Fibroblast of lung (primary cell): ENCODE results near the gene FKBP8. TPM values are rescaled to one million over a fixed set of nuclear protein-coding genes. Genes with fewer than 3 reads are reported as not detected.

ENCODE experiments used
- DNase-seq, 2 donors: peaks; one replicate each; pipeline versions ENCODE4 v3.0.0 to v3.0.0-alpha.2; 2010; ENCODE audit warnings: low read depth in 2 of 2
- H2AFZ ChIP-seq: 2 replicates; pipeline ENCODE4 v1.5.1; 2012; ENCODE audit warnings: low read length, control low read depth, inconsistent platforms
- H3K27ac ChIP-seq: 2 replicates; pipeline ENCODE4 v1.5.1; 2011; ENCODE audit warnings: low read length, control low read depth; ENCODE audit not compliant: insufficient read depth
- H3K27me3 ChIP-seq: 2 replicates; pipeline ENCODE4 v1.5.1; 2011; ENCODE audit warnings: mild to moderate bottlenecking, low read length; ENCODE audit not compliant: control insufficient read depth, insufficient read depth
- H3K36me3 ChIP-seq: 2 replicates; pipeline ENCODE4 v1.5.1; 2011; ENCODE audit warnings: low read length; ENCODE audit not compliant: control insufficient read depth, insufficient read depth
- H3K4me1 ChIP-seq: 2 replicates; pipeline ENCODE4 v1.5.1; 2011; ENCODE audit warnings: low read length; ENCODE audit not compliant: control insufficient read depth, insufficient read depth; ENCODE audit errors: extremely low read depth
- H3K4me2 ChIP-seq: 2 replicates; pipeline ENCODE4 v1.5.1; 2011; ENCODE audit warnings: low read length, control low read depth; ENCODE audit not compliant: insufficient read depth; ENCODE audit errors: extremely low read depth
- H3K4me3 ChIP-seq, 4 experiments: fragments of 200-600 bp in 1 of 4; sonication (generic) in 1 of 4; replicated peaks in 1 of 4; 2 replicates each; pipeline ENCODE4 v1.5.1; 2011 to 2016; ENCODE audit warnings: low read length in 4 of 4, low read depth in 3 of 4, mild to moderate bottlenecking in 3 of 4, control low read depth in 2 of 4, inconsistent platforms in 1 of 4, mixed read lengths in 1 of 4; ENCODE audit not compliant: insufficient read depth in 1 of 4; ENCODE audit errors: control extremely low read depth in 1 of 4
- H3K79me2 ChIP-seq: 2 replicates; pipeline ENCODE4 v1.5.1; 2012; ENCODE audit warnings: mild to moderate bottlenecking, low read length, inconsistent platforms; ENCODE audit not compliant: control insufficient read depth, insufficient read depth
- H3K9ac ChIP-seq: 2 replicates; pipeline ENCODE4 v1.5.1; 2011; ENCODE audit warnings: mild to moderate bottlenecking, low read length, control low read depth; ENCODE audit not compliant: insufficient read depth
- H3K9me3 ChIP-seq: 2 replicates; pipeline ENCODE4 v1.5.1; 2012; ENCODE audit warnings: low read depth, low read length; ENCODE audit not compliant: control insufficient read depth, insufficient read depth
- H4K20me1 ChIP-seq: 2 replicates; pipeline ENCODE4 v1.5.1; 2011; ENCODE audit warnings: low read length; ENCODE audit not compliant: control insufficient read depth, insufficient read depth; ENCODE audit errors: extremely low read depth
- EZH2 ChIP-seq: IDR thresholded peaks from 2 replicates; pipeline ENCODE4 v1.5.1; 2012; ENCODE audit warnings: low read length, control low read depth, mild to moderate bottlenecking; ENCODE audit errors: missing control alignments
- polyA plus RNA-seq, 2 donors: library from polyadenylated mRNA; depleted of rRNA in 1 of 2; stranded (reverse) in 1 of 2; unstranded in 1 of 2; fragments of >200 nt; gene quantifications; 2 replicates each; pipeline ENCODE4 v1.2.1, GENCODE V29; 2011 to 2012; ENCODE audit warnings: missing spikeins in 1 of 2
- total RNA-seq: library from RNA; depleted of rRNA; stranded (reverse); fragments of >200 nt; gene quantifications from 2 replicates; pipeline ENCODE4 v1.2.1, GENCODE V29; 2014
- TF ChIP-seq, protein P1 (sequence below), 2 donors: IDR thresholded peaks in 1 of 2; conservative IDR thresholded peaks in 1 of 2; 1 replicate in 1 of 2; 2 replicates in 1 of 2; pipeline ENCODE4 v1.5.1; 2011 to 2012; ENCODE audit warnings: low read length in 2 of 2, control low read depth in 1 of 2, inconsistent platforms in 1 of 2, low read depth in 1 of 2, mild to moderate bottlenecking in 1 of 2

FKBP8 gene
- total and polyA plus RNA-seq, 2 donors (not counting 1 experiment from before 2014, with no cell fraction given), result 135 to 289 TPM

- Histone ChIP-seq H3K9ac (no peak overlapping the region), H3K36me3 (no peaks in the 10 kb centered on the region), H3K27me3 (no peaks in the 10 kb centered on the region), H3K4me3 (no peak overlapping the region), H4K20me1 (peaks cover 10% of the 10 kb centered on the region), H3K9me3 (no peaks in the 10 kb centered on the region), H3K4me1 (peaks cover 20% of the 10 kb centered on the region), H3K4me2 (no peak overlapping the region), H2AFZ (no peak overlapping the region), H3K79me2 (peaks cover 92% of the 10 kb centered on the region), H3K27ac (no peak overlapping the region)
- no peak for TF ChIP-seq EZH2
- TF ChIP-seq, protein P1, sequence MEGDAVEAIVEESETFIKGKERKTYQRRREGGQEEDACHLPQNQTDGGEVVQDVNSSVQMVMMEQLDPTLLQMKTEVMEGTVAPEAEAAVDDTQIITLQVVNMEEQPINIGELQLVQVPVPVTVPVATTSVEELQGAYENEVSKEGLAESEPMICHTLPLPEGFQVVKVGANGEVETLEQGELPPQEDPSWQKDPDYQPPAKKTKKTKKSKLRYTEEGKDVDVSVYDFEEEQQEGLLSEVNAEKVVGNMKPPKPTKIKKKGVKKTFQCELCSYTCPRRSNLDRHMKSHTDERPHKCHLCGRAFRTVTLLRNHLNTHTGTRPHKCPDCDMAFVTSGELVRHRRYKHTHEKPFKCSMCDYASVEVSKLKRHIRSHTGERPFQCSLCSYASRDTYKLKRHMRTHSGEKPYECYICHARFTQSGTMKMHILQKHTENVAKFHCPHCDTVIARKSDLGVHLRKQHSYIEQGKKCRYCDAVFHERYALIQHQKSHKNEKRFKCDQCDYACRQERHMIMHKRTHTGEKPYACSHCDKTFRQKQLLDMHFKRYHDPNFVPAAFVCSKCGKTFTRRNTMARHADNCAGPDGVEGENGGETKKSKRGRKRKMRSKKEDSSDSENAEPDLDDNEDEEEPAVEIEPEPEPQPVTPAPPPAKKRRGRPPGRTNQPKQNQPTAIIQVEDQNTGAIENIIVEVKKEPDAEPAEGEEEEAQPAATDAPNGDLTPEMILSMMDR (conservative IDR thresholded peaks at IDR 0.05 in 1 of 2, IDR thresholded peaks at IDR 0.05 in 1 of 2; ENCODE audit: low read depth in 1 of 2, low read length in 2 of 2), result no peak
- no peak for DNase-seq
Observed at GRCh38 chr19:18500376-18500775, 43.0 kb downstream of the FKBP8 start.

DNA sequence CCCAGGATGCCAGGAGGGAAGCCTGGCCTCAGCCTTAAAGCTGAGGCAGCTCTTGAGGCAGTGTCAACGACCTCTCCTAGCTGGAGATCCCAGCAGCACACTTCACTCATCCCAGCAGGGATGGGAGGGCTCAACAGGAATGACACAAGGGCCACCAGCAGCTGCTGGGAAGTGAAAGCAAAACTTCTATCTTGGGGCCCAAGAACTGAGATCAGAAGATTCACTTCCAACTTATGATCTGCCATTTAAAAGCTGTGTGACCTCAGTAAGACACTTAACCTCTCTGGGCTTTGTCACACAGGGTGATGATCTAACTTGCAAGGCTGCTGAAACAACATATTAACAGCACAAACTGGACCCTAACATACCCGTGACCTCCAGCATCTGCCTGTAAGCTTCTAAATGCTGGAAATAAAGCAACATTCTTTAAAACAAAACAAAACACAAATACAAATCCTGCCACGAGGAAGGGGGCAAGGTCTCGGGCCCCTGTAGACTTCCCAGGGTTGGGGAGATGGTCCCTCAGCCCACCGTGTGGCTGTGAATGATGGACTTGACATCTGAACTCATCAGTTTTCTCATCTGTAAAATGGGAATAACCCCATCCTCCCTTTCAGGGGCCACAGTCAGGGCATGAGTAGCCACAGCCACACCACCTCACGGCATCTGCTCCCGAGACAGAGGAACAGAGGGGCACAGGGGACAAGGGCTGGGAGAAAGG, 44.2 kb downstream of the FKBP8 start:
- Histone ChIP-seq H3K79me2 (peaks cover 90% of the 10 kb centered on the region), H3K4me2 (no peak overlapping the region), H3K9me3 (no peaks in the 10 kb centered on the region), H2AFZ (no peak overlapping the region), H3K4me1 (peaks cover 16% of the 10 kb centered on the region), H3K27me3 (no peaks in the 10 kb centered on the region), H3K36me3 (no peaks in the 10 kb centered on the region), H4K20me1 (peaks cover 5% of the 10 kb centered on the region), H3K27ac (no peak overlapping the region), H3K4me3 (no peak overlapping the region), H3K9ac (no peak overlapping the region)
- TF ChIP-seq, protein P1 (conservative IDR thresholded peaks at IDR 0.05 in 1 of 2, IDR thresholded peaks at IDR 0.05 in 1 of 2; ENCODE audit: low read depth in 1 of 2, low read length in 2 of 2), result no peak
- TF ChIP-seq EZH2, result no peak
- DNase-seq, result no peak

- no peak for DNase-seq
Observed at GRCh38 chr19:18496980-18497256, 46.5 kb downstream of the FKBP8 start.

More at GRCh38 chr19:18496980-18497256, 46.5 kb downstream of the FKBP8 start:
- Histone ChIP-seq H3K27me3 (no peaks in the 10 kb centered on the region), H3K9me3 (no peaks in the 10 kb centered on the region), H2AFZ (no peak overlapping the region), H3K4me2 (no peak overlapping the region), H3K4me1 (peaks cover 15% of the 10 kb centered on the region), H3K79me2 (peaks cover 89% of the 10 kb centered on the region), H3K27ac (no peak overlapping the region), H3K9ac (no peak overlapping the region), H4K20me1 (no peaks in the 10 kb centered on the region), H3K36me3 (no peaks in the 10 kb centered on the region), H3K4me3 (no peak overlapping the region)
- TF ChIP-seq EZH2, result no peak
- TF ChIP-seq, protein P1 (conservative IDR thresholded peaks at IDR 0.05 in 1 of 2, IDR thresholded peaks at IDR 0.05 in 1 of 2; ENCODE audit: low read depth in 1 of 2, low read length in 2 of 2), result no peak
